GM23248 (cell line): ENCODE results near the gene NFE2. TPM values are rescaled to one million over a fixed set of nuclear protein-coding genes. Genes with fewer than 3 reads are reported as not detected.

Experiments
- DNase-seq: peaks from one replicate; pipeline ENCODE4 v3.0.0-alpha.2; 2015
- H2AFZ ChIP-seq: fragments of 200-600 bp; sonication (generic); 2 replicates; pipeline ENCODE4 v1.6.1; 2016; ENCODE audit warnings: antibody characterized with exemption
- H3F3A ChIP-seq: fragments of 200-600 bp; sonication (generic); 2 replicates; pipeline ENCODE4 v1.6.1; 2016; ENCODE audit warnings: mild to moderate bottlenecking, antibody characterized with exemption, mixed run types; ENCODE audit not compliant: insufficient read depth
- H3K27ac ChIP-seq: fragments of 200-600 bp; sonication (generic); 2 replicates; pipeline ENCODE4 v1.5.1; 2016; ENCODE audit warnings: mild to moderate bottlenecking
- H3K27me3 ChIP-seq: fragments of 200-600 bp; sonication (generic); replicated peaks from 2 replicates; pipeline ENCODE4 v1.6.1; 2016; ENCODE audit warnings: mild to moderate bottlenecking; ENCODE audit not compliant: insufficient read depth
- H3K36me3 ChIP-seq: fragments of 200-600 bp; sonication (generic); 2 replicates; pipeline ENCODE4 v1.6.1; 2016; ENCODE audit warnings: low read depth, mild to moderate bottlenecking
- H3K4me1 ChIP-seq: fragments of 200-600 bp; sonication (generic); 2 replicates; pipeline ENCODE4 v1.6.1; 2016; ENCODE audit warnings: mild to moderate bottlenecking; ENCODE audit not compliant: insufficient read depth
- H3K4me2 ChIP-seq: fragments of 200-600 bp; sonication (generic); one replicate; pipeline ENCODE4 v1.6.1; 2016; ENCODE audit warnings: mild to moderate bottlenecking; ENCODE audit not compliant: unreplicated experiment
- H3K4me3 ChIP-seq: fragments of 200-600 bp; sonication (generic); 2 replicates; pipeline ENCODE4 v1.5.1; 2016; ENCODE audit warnings: mild to moderate bottlenecking
- H3K79me2 ChIP-seq: fragments of 200-600 bp; sonication (generic); 2 replicates; pipeline ENCODE4 v1.6.1; 2016; ENCODE audit warnings: mild to moderate bottlenecking; ENCODE audit not compliant: insufficient read depth
- H3K9ac ChIP-seq: fragments of 200-600 bp; sonication (generic); 2 replicates; pipeline ENCODE4 v1.6.1; 2016; ENCODE audit warnings: mild to moderate bottlenecking
- H3K9me2 ChIP-seq: fragments of 200-600 bp; sonication (generic); 2 replicates; pipeline ENCODE4 v1.6.1; 2016; ENCODE audit warnings: mixed run types, mild to moderate bottlenecking, moderate library complexity; ENCODE audit not compliant: insufficient read depth
- H3K9me3 ChIP-seq: fragments of 200-600 bp; sonication (generic); one replicate; pipeline ENCODE4 v1.6.1; 2017; ENCODE audit warnings: low read depth
- H4K20me1 ChIP-seq: fragments of 200-600 bp; sonication (generic); 2 replicates; pipeline ENCODE4 v1.6.0; 2016; ENCODE audit not compliant: insufficient read depth
- EZH2 ChIP-seq: fragments of 200-600 bp; sonication (generic); IDR thresholded peaks from 2 replicates; pipeline ENCODE4 v1.6.1; 2018; ENCODE audit warnings: antibody characterized with exemption, mild to moderate bottlenecking; ENCODE audit not compliant: insufficient read depth, poor library complexity, severe bottlenecking
- EZH2phosphoT487 ChIP-seq: fragments of 200-600 bp; sonication (generic); IDR thresholded peaks from 2 replicates; pipeline ENCODE4 v1.6.1; 2018; ENCODE audit warnings: antibody characterized with exemption, moderate library complexity, mild to moderate bottlenecking, low read depth; ENCODE audit not compliant: insufficient read depth
- WGBS, 2 experiments: methylation state at CpG; one replicate each; pipeline ENCODE4 v1.1.6; 2015 to 2017; ENCODE audit warnings: low lambda C conversion rate in 2 of 2, low coverage in 1 of 2; ENCODE audit errors: missing lambda C conversion rate in 2 of 2; 5-methylcytosine and 5-hydroxymethylcytosine counted together
- in situ Hi-C: fragments of 300-500 bp; cut with MboI; formaldehyde crosslinking; loops from 2 replicates; pipeline ENCODE4 v1.15.0; 2020
- polyA plus RNA-seq: library from polyadenylated mRNA; unstranded; fragments of >200 nt; fragmentation: Nextera tagmentation; extraction: Ambion mirVana; gene quantifications from 2 replicates; pipeline ENCODE4 v1.2.1, GENCODE V29; 2016
- total RNA-seq: library from RNA; depleted of rRNA; stranded (reverse); fragments of >200 nt; shearing (Covaris generic); gene quantifications from 2 replicates; pipeline ENCODE4 v1.2.3, GENCODE V29; 2014

The NFE2 gene
- total and polyA plus RNA-seq, 2 experiments from 2014 or later, result not detected

- peaks cover 28% of the 10 kb centered on the region for H4K20me1 ChIP-seq
- peaks cover 68% of the 10 kb centered on the region for H3F3A ChIP-seq
- peak; percentile 100 for DNase-seq
- peaks cover 80% of the 10 kb centered on the region for H3K79me2 ChIP-seq
- no peak for TF ChIP-seq EZH2
- no peak for TF ChIP-seq EZH2phosphoT487
- H3K4me1 ChIP-seq, result peaks cover 29% of the 10 kb centered on the region
- peak within 1 kb of the TSS; percentile 83 for H2AFZ ChIP-seq
- no peaks in the 10 kb centered on the region for H3K27me3 ChIP-seq
- WGBS, 2 experiments, result 0 to 1% methylated on average over 47 to 48 of the region's 48 CpGs
- H3K36me3 ChIP-seq, result peaks cover 43% of the 10 kb centered on the region
- H3K9me2 ChIP-seq, result no peaks in the 10 kb centered on the region
- in situ Hi-C loops, result no loop called here
- H3K4me2 ChIP-seq, result peak within 1 kb of the TSS; percentile 97
- peak within 1 kb of the TSS; percentile 91 for H3K27ac ChIP-seq
- peak within 1 kb of the TSS; percentile 94 for H3K4me3 ChIP-seq
- H3K9ac ChIP-seq, result peak within 1 kb of the TSS; percentile 99
- no peaks in the 10 kb centered on the region for H3K9me3 ChIP-seq
These were observed 20.2 kb downstream of the NFE2 start, which contains the start of gene HNRNPA1 for GRCh38 chr12:54280468-54281260. Gene HNRNPA1, plus strand, starts transcription at chr12:54280726. Its CDS starts 82 bp downstream, at chr12:54280808.

- peak; percentile 99 for DNase-seq
- Histone ChIP-seq H3K9me2 (no peaks in the 10 kb centered on the region), H3K4me2 (peak within 1 kb of the TSS; percentile 99), H3K36me3 (peaks cover 37% of the 10 kb centered on the region), H3K9ac (peak within 1 kb of the TSS; percentile 99), H3K4me3 (peak within 1 kb of the TSS; percentile 94), H3F3A (peaks cover 59% of the 10 kb centered on the region), H4K20me1 (peaks cover 24% of the 10 kb centered on the region), H3K9me3 (no peaks in the 10 kb centered on the region), H3K27me3 (no peaks in the 10 kb centered on the region), H3K4me1 (peaks cover 29% of the 10 kb centered on the region), H3K79me2 (peaks cover 83% of the 10 kb centered on the region), H2AFZ (peak within 1 kb of the TSS; percentile 83), H3K27ac (peak within 1 kb of the TSS; percentile 91)
- TF ChIP-seq EZH2 (no peak), EZH2phosphoT487 (no peak)
- WGBS, 2 experiments, result 1% methylated on average over 49 of the region's 49 CpGs
- in situ Hi-C loops, result no loop called here
These were observed 21.0 kb downstream of the NFE2 start, which contains the start of gene CBX5 for GRCh38 chr12:54279632-54280467. Gene CBX5, minus strand, starts transcription at chr12:54280122. Its CDS starts 22,472 bp downstream, at chr12:54257650.

DNA sequence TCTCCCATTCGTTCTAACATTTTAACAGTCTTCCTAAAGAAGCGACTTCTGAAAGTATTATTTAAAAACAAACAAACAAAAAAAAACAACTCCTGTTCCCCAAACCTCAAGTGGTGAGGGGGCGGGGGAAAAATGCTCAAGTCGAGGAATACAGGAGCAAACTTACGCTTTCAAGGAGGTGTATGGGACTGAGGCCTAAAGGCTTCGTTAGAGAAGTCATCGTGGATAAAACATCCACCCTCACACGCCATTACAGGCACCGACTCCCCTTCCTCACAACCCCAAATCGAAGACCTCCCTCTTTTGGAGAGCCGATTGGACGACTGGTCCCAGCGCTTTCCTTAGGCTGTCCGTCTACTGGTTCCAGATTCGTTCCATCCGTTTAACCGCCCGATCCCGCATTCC, 21.6 kb downstream of the NFE2 start:
- 1 to 3% methylated on average over 19 of the region's 19 CpGs for WGBS, 2 experiments
- H3K27me3 ChIP-seq, result no peaks in the 10 kb centered on the region
- H3K9me2 ChIP-seq, result no peaks in the 10 kb centered on the region
- TF ChIP-seq EZH2 (no peak), EZH2phosphoT487 (no peak)
- H3F3A ChIP-seq, result peaks cover 53% of the 10 kb centered on the region
- no peak for DNase-seq
- in situ Hi-C loops, result no loop called here
- H3K4me1 ChIP-seq, result peaks cover 28% of the 10 kb centered on the region
- H3K9me3 ChIP-seq, result no peaks in the 10 kb centered on the region
- peak overlapping the region; percentile 99 for H3K4me2 ChIP-seq
- H2AFZ ChIP-seq, result peak overlapping the region; percentile 34
- peak overlapping the region; percentile 94 for H3K4me3 ChIP-seq
- peak overlapping the region; percentile 91 for H3K27ac ChIP-seq
- H4K20me1 ChIP-seq, result peaks cover 22% of the 10 kb centered on the region
- H3K79me2 ChIP-seq, result peaks cover 87% of the 10 kb centered on the region
- peaks cover 33% of the 10 kb centered on the region for H3K36me3 ChIP-seq
- H3K9ac ChIP-seq, result peak overlapping the region; percentile 99

DNA sequence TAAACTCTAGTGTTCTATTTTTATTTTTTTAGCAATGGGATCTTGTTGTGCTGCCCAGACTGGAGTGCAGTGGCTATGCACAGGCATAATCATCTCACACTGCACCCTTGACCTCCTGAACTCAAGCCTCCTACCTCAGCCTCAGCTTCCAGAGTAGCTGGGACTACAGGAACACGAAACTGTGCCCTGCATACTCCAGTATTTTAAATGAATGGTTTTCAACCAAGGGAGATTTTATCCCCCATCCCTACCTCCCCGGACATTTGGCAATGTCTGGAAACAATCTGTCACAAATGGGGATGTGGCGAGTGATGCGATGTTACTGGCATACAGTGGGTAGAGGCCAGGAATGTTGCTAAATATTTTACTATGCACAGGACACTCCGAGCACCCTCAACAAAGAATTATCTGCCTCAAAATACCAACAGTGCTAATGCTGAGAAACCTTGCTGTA, 23.0 kb downstream of the NFE2 start:
- 3 to 9% methylated on average over 5 of the region's 5 CpGs for WGBS, 2 experiments
- in situ Hi-C loops, result no loop called here
- peaks cover 20% of the 10 kb centered on the region for H3K36me3 ChIP-seq

More for the DNA sequence above, 23.0 kb downstream of the NFE2 start:
- Histone ChIP-seq H3K9ac (peak overlapping the region; percentile 99), H4K20me1 (peaks cover 12% of the 10 kb centered on the region; the same call in 1 of the 2 replicates), H3K4me1 (peaks cover 14% of the 10 kb centered on the region), H3K27ac (peak overlapping the region; percentile 91), H3F3A (peaks cover 39% of the 10 kb centered on the region), H3K27me3 (no peaks in the 10 kb centered on the region), H3K4me3 (peak overlapping the region; percentile 94), H2AFZ (no peak overlapping the region), H3K9me3 (no peaks in the 10 kb centered on the region), H3K4me2 (peak overlapping the region; percentile 99), H3K79me2 (peaks cover 87% of the 10 kb centered on the region), H3K9me2 (no peaks in the 10 kb centered on the region)
- TF ChIP-seq EZH2 (no peak), EZH2phosphoT487 (no peak)
- DNase-seq, result peak; percentile 85
